ENCODE data around the gene CHD2.

Gene CHD2

DNA sequence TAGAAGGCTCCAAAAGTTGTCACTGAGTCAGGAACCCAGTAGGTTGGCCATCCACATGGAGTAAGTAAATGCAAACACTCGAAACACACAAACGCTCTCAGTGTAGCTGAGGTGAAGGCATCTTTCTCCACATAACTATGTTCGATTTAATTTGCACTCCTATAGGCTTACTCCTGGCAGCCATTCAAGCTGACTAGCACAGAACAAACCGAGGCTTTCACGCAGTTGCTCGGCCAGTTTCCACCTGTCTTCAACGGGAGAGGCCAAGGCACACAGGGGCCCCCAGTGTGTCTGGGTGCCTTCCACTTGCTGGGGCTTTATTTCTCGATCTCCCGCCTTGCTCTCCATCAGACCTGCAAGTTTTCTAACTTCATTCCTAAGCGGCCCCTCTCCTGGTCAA is 170.0 kb downstream of the CHD2 start:
- H3K9me3 ChIP-seq (ENCODE audit: control insufficient read depth, low read length): no peaks in the 10 kb centered on the region
- no peak overlapping the region for H3K9ac ChIP-seq (ENCODE audit: low read length)
- H3K4ac ChIP-seq (ENCODE audit: low read depth in 1 of 2, low read length in 2 of 2): no peak overlapping the region
- no peak overlapping the region for H3K14ac ChIP-seq (ENCODE audit: low read length in 2 of 2)
- no peaks in the 10 kb centered on the region for H3K79me1 ChIP-seq (replicated peaks; ENCODE audit: low read length, poor library complexity, severe bottlenecking)
- no peak overlapping the region for H2AFZ ChIP-seq (ENCODE audit: low read depth, low read length)
- no peak overlapping the region for H3K27ac ChIP-seq (ENCODE audit: low read length, poor library complexity, severe bottlenecking)
- no peak overlapping the region for H3K4me2 ChIP-seq (ENCODE audit: low read length, poor library complexity, severe bottlenecking)
- H3K4me1 ChIP-seq (ENCODE audit: control insufficient read depth, insufficient read depth, low read depth, low read length): peaks cover 20% of the 10 kb centered on the region
- no peak overlapping the region for H2BK12ac ChIP-seq (ENCODE audit: low read length in 2 of 2)
- H3K27me3 ChIP-seq (ENCODE audit: control insufficient read depth in 1 of 2, insufficient read depth in 1 of 2, low read length in 2 of 2): peaks cover 0 to 50% of the 10 kb centered on the region in 2 experiments
- no peak overlapping the region for H2BK5ac ChIP-seq (ENCODE audit: low read depth, low read length, poor library complexity, severe bottlenecking)
- no peak for DNase-seq
- no peak overlapping the region for H3K18ac ChIP-seq (ENCODE audit: low read depth in 1 of 2, low read length in 2 of 2)
- H3K23ac ChIP-seq (ENCODE audit: low read length in 2 of 2): no peak overlapping the region
- H3K4me3 ChIP-seq (ENCODE audit: insufficient read depth in 1 of 2, low read depth in 1 of 2, low read length in 2 of 2): no peak overlapping the region
- no peak overlapping the region for H2AK5ac ChIP-seq (ENCODE audit: low read length, severe bottlenecking)
- H4K91ac ChIP-seq (ENCODE audit: low read length): no peak overlapping the region
- H2BK15ac ChIP-seq (ENCODE audit: low read depth, poor library complexity, severe bottlenecking): no peak overlapping the region
- peaks cover 0 to 6% of the 10 kb centered on the region in 2 experiments for H3K36me3 ChIP-seq (ENCODE audit: control insufficient read depth in 1 of 2, insufficient read depth in 2 of 2, low read depth in 1 of 2, low read length in 2 of 2)
- H2BK120ac ChIP-seq (ENCODE audit: low read depth, low read length): no peak overlapping the region
- WGBS: 81% methylated on average over 10 of the region's 10 CpGs
- H4K8ac ChIP-seq (ENCODE audit: low read length): no peak overlapping the region

- no peak overlapping the region for H3K4ac ChIP-seq (ENCODE audit: low read depth in 1 of 2, low read length in 2 of 2)
- H3K23ac ChIP-seq (ENCODE audit: low read length in 2 of 2): no peak overlapping the region
- no peak overlapping the region for H2BK12ac ChIP-seq (ENCODE audit: low read length in 2 of 2)
- H3K36me3 ChIP-seq (ENCODE audit: control insufficient read depth in 1 of 2, insufficient read depth in 2 of 2, low read depth in 1 of 2, low read length in 2 of 2): no peaks in the 10 kb centered on the region
- H2BK15ac ChIP-seq (ENCODE audit: low read depth, poor library complexity, severe bottlenecking): no peak overlapping the region
- H4K8ac ChIP-seq (ENCODE audit: low read length): no peak overlapping the region
- no peak overlapping the region for H4K91ac ChIP-seq (ENCODE audit: low read length)
- WGBS: 74% methylated on average over 7 of the region's 10 CpGs
- peak overlapping the region in 1 of 2 experiments; percentile 89 for H3K4me3 ChIP-seq (ENCODE audit: insufficient read depth in 1 of 2, low read depth in 1 of 2, low read length in 2 of 2)
- H3K9me3 ChIP-seq (ENCODE audit: control insufficient read depth, low read length): no peaks in the 10 kb centered on the region
- H3K27ac ChIP-seq (ENCODE audit: low read length, poor library complexity, severe bottlenecking): no peak overlapping the region
- H2BK5ac ChIP-seq (ENCODE audit: low read depth, low read length, poor library complexity, severe bottlenecking): no peak overlapping the region
- H3K9ac ChIP-seq (ENCODE audit: low read length): peak overlapping the region; percentile 90
- peaks cover 0 to 54% of the 10 kb centered on the region in 2 experiments for H3K27me3 ChIP-seq (ENCODE audit: control insufficient read depth in 1 of 2, insufficient read depth in 1 of 2, low read length in 2 of 2)
- no peak overlapping the region for H3K18ac ChIP-seq (ENCODE audit: low read depth in 1 of 2, low read length in 2 of 2)
- no peak overlapping the region for H2AFZ ChIP-seq (ENCODE audit: low read depth, low read length)
- H3K79me1 ChIP-seq (replicated peaks; ENCODE audit: low read length, poor library complexity, severe bottlenecking): no peaks in the 10 kb centered on the region
- H3K4me2 ChIP-seq (ENCODE audit: low read length, poor library complexity, severe bottlenecking): no peak overlapping the region
- peaks cover 20% of the 10 kb centered on the region for H3K4me1 ChIP-seq (ENCODE audit: control insufficient read depth, insufficient read depth, low read depth, low read length)
- no peak overlapping the region for H2AK5ac ChIP-seq (ENCODE audit: low read length, severe bottlenecking)
- no peak overlapping the region for H2BK120ac ChIP-seq (ENCODE audit: low read depth, low read length)
- no peak for DNase-seq
- no peak overlapping the region for H3K14ac ChIP-seq (ENCODE audit: low read length in 2 of 2)
Measured at GRCh38 chr15:93070551-93071296, 170.6 kb downstream of the CHD2 start.

GRCh38 chr15:93071469-93071936 is 171.4 kb downstream of the CHD2 start:
- no peaks in the 10 kb centered on the region for H3K36me3 ChIP-seq (ENCODE audit: control insufficient read depth in 1 of 2, insufficient read depth in 2 of 2, low read depth in 1 of 2, low read length in 2 of 2)
- peak overlapping the region in 1 of 2 experiments; percentile 14 for H3K23ac ChIP-seq (ENCODE audit: low read length in 2 of 2)
- H3K14ac ChIP-seq (ENCODE audit: low read length in 2 of 2): no peak overlapping the region
- no peak overlapping the region for H2AK5ac ChIP-seq (ENCODE audit: low read length, severe bottlenecking)
- H2BK120ac ChIP-seq (ENCODE audit: low read depth, low read length): no peak overlapping the region
- no peak overlapping the region for H3K4ac ChIP-seq (ENCODE audit: low read depth in 1 of 2, low read length in 2 of 2)
- no peaks in the 10 kb centered on the region for H3K79me1 ChIP-seq (replicated peaks; ENCODE audit: low read length, poor library complexity, severe bottlenecking)
- H3K4me1 ChIP-seq (ENCODE audit: control insufficient read depth, insufficient read depth, low read depth, low read length): peaks cover 20% of the 10 kb centered on the region
- H2AFZ ChIP-seq (ENCODE audit: low read depth, low read length): no peak overlapping the region
- no peak overlapping the region for H2BK15ac ChIP-seq (ENCODE audit: low read depth, poor library complexity, severe bottlenecking)
- peak overlapping the region; percentile 23 to 89 for H3K4me3 ChIP-seq (ENCODE audit: insufficient read depth in 1 of 2, low read depth in 1 of 2, low read length in 2 of 2)
- H3K18ac ChIP-seq (ENCODE audit: low read depth in 1 of 2, low read length in 2 of 2): no peak overlapping the region
- peak overlapping the region; percentile 90 for H3K9ac ChIP-seq (ENCODE audit: low read length)
- peak overlapping the region; percentile 29 for H4K91ac ChIP-seq (ENCODE audit: low read length)
- peaks cover 2 to 60% of the 10 kb centered on the region in 2 experiments for H3K27me3 ChIP-seq (ENCODE audit: control insufficient read depth in 1 of 2, insufficient read depth in 1 of 2, low read length in 2 of 2)
- H3K4me2 ChIP-seq (ENCODE audit: low read length, poor library complexity, severe bottlenecking): peak overlapping the region; percentile 96
- H4K8ac ChIP-seq (ENCODE audit: low read length): no peak overlapping the region
- no peaks in the 10 kb centered on the region for H3K9me3 ChIP-seq (ENCODE audit: control insufficient read depth, low read length)
- H3K27ac ChIP-seq (ENCODE audit: low read length, poor library complexity, severe bottlenecking): no peak overlapping the region
- 9% methylated on average over 22 of the region's 22 CpGs for WGBS
- no peak overlapping the region for H2BK12ac ChIP-seq (ENCODE audit: low read length in 2 of 2)
- no peak overlapping the region for H2BK5ac ChIP-seq (ENCODE audit: low read depth, low read length, poor library complexity, severe bottlenecking)
- DNase-seq: no peak

DNA sequence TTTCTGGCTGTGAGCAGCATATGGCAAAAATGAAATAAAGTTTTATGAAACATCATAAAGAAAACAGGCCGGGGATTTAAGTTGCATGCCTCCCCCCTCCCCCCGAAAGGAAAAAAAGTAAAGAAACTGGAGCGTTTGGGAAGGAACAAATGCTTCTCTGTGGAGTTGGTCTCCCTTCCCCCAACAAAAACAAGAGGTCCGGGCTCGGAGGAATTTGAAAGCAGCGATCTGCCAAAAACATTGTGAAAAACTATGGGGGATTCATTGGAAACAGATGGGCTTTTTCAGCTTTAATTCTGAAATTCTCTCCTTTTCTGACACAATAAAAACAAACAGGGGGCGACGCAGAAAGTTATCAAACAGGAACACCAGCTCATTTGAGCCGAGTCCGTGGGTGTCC is 171.9 kb downstream of the CHD2 start:
- Histone ChIP-seq H2BK5ac (ENCODE audit: low read depth, low read length, poor library complexity, severe bottlenecking) (no peak overlapping the region), H3K27me3 (ENCODE audit: control insufficient read depth in 1 of 2, insufficient read depth in 1 of 2, low read length in 2 of 2) (peaks cover 7 to 64% of the 10 kb centered on the region in 2 experiments), H3K9ac (ENCODE audit: low read length) (peak overlapping the region; percentile 90), H2BK120ac (ENCODE audit: low read depth, low read length) (no peak overlapping the region), H3K27ac (ENCODE audit: low read length, poor library complexity, severe bottlenecking) (no peak overlapping the region), H3K18ac (ENCODE audit: low read depth in 1 of 2, low read length in 2 of 2) (no peak overlapping the region), H3K4me1 (ENCODE audit: control insufficient read depth, insufficient read depth, low read depth, low read length) (peaks cover 20% of the 10 kb centered on the region), H3K4me2 (ENCODE audit: low read length, poor library complexity, severe bottlenecking) (peak overlapping the region; percentile 96), H2AK5ac (ENCODE audit: low read length, severe bottlenecking) (no peak overlapping the region), H2AFZ (ENCODE audit: low read depth, low read length) (no peak overlapping the region), H4K8ac (ENCODE audit: low read length) (no peak overlapping the region), H3K23ac (ENCODE audit: low read length in 2 of 2) (no peak overlapping the region), H3K14ac (ENCODE audit: low read length in 2 of 2) (no peak overlapping the region), H3K4ac (ENCODE audit: low read depth in 1 of 2, low read length in 2 of 2) (no peak overlapping the region), H3K79me1 (replicated peaks; ENCODE audit: low read length, poor library complexity, severe bottlenecking) (no peaks in the 10 kb centered on the region), H3K9me3 (ENCODE audit: control insufficient read depth, low read length) (no peaks in the 10 kb centered on the region), H2BK15ac (ENCODE audit: low read depth, poor library complexity, severe bottlenecking) (no peak overlapping the region), H3K4me3 (ENCODE audit: insufficient read depth in 1 of 2, low read depth in 1 of 2, low read length in 2 of 2) (peak overlapping the region; percentile 42 to 89), H4K91ac (ENCODE audit: low read length) (no peak overlapping the region), H3K36me3 (ENCODE audit: control insufficient read depth in 1 of 2, insufficient read depth in 2 of 2, low read depth in 1 of 2, low read length in 2 of 2) (no peaks in the 10 kb centered on the region), H2BK12ac (ENCODE audit: low read length in 2 of 2) (no peak overlapping the region)
- DNase-seq: peak; percentile 3
- 0% methylated on average over 8 of the region's 10 CpGs for WGBS

All from mesenchymal stem cell (in vitro differentiated cells and primary cell).